ENCODE results near the gene IFNA8.

The IFNA8 gene

GRCh38 chr9:21395778-21396717, 12.9 kb upstream of the IFNA8 start (continued):
- no peak for TF ChIP-seq ELK4 (IDR thresholded peaks at IDR 0.05; ENCODE audit: borderline replicate concordance, low read depth, low read length)
- TF ChIP-seq YY2 (tag by site-specific recombination; IDR thresholded peaks at IDR 0.05), result no peak
- TF ChIP-seq HOXA7 (CRISPR knock-in tag; IDR thresholded peaks at IDR 0.05; ENCODE audit: borderline replicate concordance), result no peak
- TF ChIP-seq TCF7L2 (IDR thresholded peaks at IDR 0.05; ENCODE audit: borderline replicate concordance, low read depth, low read length), result no peak
- no peak for TF ChIP-seq ZBTB1 (tag by site-specific recombination; IDR thresholded peaks at IDR 0.05)
- no peak for TF ChIP-seq ZNF549 (tag by site-specific recombination; IDR thresholded peaks at IDR 0.05)
- TF ChIP-seq ZNF510 (tag by site-specific recombination; IDR thresholded peaks at IDR 0.05; ENCODE audit: insufficient replicate concordance), result no peak
- TF ChIP-seq SP7 (tag by site-specific recombination; IDR thresholded peaks at IDR 0.05), result 0 out of 2 replicates have a peak, but pooled peaks have one; percentile 33
- TF ChIP-seq ZBTB7A (tag by site-specific recombination; IDR thresholded peaks at IDR 0.05; ENCODE audit: low read depth), result no peak; the same call in 1 of the 2 replicates
- TF ChIP-seq ZNF449 (tag by site-specific recombination; IDR thresholded peaks at IDR 0.05), result no peak
- TF ChIP-seq, protein P1, sequence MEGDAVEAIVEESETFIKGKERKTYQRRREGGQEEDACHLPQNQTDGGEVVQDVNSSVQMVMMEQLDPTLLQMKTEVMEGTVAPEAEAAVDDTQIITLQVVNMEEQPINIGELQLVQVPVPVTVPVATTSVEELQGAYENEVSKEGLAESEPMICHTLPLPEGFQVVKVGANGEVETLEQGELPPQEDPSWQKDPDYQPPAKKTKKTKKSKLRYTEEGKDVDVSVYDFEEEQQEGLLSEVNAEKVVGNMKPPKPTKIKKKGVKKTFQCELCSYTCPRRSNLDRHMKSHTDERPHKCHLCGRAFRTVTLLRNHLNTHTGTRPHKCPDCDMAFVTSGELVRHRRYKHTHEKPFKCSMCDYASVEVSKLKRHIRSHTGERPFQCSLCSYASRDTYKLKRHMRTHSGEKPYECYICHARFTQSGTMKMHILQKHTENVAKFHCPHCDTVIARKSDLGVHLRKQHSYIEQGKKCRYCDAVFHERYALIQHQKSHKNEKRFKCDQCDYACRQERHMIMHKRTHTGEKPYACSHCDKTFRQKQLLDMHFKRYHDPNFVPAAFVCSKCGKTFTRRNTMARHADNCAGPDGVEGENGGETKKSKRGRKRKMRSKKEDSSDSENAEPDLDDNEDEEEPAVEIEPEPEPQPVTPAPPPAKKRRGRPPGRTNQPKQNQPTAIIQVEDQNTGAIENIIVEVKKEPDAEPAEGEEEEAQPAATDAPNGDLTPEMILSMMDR (tag by site-specific recombination; IDR thresholded peaks at IDR 0.05), result peak; percentile 84
- TF ChIP-seq ZSCAN30 (tag by site-specific recombination; IDR thresholded peaks at IDR 0.05), result 0 out of 2 replicates have a peak, but pooled peaks have one; percentile 34
- peak; percentile 58 for TF ChIP-seq ZNF341 (tag by site-specific recombination; IDR thresholded peaks at IDR 0.05; ENCODE audit: low read depth)
- 0 out of 2 replicates have a peak, but pooled peaks have one; percentile 45 for TF ChIP-seq ZNF335 (tag by site-specific recombination; conservative IDR thresholded peaks at IDR 0.05)
- no peak for TF ChIP-seq ZNF274 (IDR thresholded peaks at IDR 0.05; ENCODE audit: low read length)
- TF ChIP-seq ZNF274 (tag by site-specific recombination; IDR thresholded peaks at IDR 0.05; ENCODE audit: borderline replicate concordance), result no peak
- TF ChIP-seq, protein P2, sequence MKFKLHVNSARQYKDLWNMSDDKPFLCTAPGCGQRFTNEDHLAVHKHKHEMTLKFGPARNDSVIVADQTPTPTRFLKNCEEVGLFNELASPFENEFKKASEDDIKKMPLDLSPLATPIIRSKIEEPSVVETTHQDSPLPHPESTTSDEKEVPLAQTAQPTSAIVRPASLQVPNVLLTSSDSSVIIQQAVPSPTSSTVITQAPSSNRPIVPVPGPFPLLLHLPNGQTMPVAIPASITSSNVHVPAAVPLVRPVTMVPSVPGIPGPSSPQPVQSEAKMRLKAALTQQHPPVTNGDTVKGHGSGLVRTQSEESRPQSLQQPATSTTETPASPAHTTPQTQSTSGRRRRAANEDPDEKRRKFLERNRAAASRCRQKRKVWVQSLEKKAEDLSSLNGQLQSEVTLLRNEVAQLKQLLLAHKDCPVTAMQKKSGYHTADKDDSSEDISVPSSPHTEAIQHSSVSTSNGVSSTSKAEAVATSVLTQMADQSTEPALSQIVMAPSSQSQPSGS (tag by site-specific recombination; IDR thresholded peaks at IDR 0.05; ENCODE audit: low read depth), result no peak
- TF ChIP-seq WT1 (tag by site-specific recombination; IDR thresholded peaks at IDR 0.05), result no peak
- no peak for TF ChIP-seq ZNF488 (tag by site-specific recombination; IDR thresholded peaks at IDR 0.05)
- TF ChIP-seq ZBTB26 (tag by site-specific recombination; optimal IDR thresholded peaks at IDR 0.05), result peak; percentile 36
- peak; percentile 72 for TF ChIP-seq ZBTB17 (tag by site-specific recombination; IDR thresholded peaks at IDR 0.05)
- no peak for TF ChIP-seq ZNF391 (tag by site-specific recombination; IDR thresholded peaks at IDR 0.05; ENCODE audit: borderline replicate concordance, low read depth)
- no peak for TF ChIP-seq ZNF155 (tag by site-specific recombination; IDR thresholded peaks at IDR 0.05)
- TF ChIP-seq ZNF146 (tag by site-specific recombination; IDR thresholded peaks at IDR 0.05), result no peak
- TF ChIP-seq ZNF558 (tag by site-specific recombination; IDR thresholded peaks at IDR 0.05), result no peak
- no peak for TF ChIP-seq ZNF280D (tag by site-specific recombination; IDR thresholded peaks at IDR 0.05)

All from HEK293 (cell line).